ENCODE results near the gene NCEH1.

GRCh38 chr3:172669021-172669420 lies 41.8 kb downstream of the NCEH1 start:
- TF ChIP-seq, protein P1, sequence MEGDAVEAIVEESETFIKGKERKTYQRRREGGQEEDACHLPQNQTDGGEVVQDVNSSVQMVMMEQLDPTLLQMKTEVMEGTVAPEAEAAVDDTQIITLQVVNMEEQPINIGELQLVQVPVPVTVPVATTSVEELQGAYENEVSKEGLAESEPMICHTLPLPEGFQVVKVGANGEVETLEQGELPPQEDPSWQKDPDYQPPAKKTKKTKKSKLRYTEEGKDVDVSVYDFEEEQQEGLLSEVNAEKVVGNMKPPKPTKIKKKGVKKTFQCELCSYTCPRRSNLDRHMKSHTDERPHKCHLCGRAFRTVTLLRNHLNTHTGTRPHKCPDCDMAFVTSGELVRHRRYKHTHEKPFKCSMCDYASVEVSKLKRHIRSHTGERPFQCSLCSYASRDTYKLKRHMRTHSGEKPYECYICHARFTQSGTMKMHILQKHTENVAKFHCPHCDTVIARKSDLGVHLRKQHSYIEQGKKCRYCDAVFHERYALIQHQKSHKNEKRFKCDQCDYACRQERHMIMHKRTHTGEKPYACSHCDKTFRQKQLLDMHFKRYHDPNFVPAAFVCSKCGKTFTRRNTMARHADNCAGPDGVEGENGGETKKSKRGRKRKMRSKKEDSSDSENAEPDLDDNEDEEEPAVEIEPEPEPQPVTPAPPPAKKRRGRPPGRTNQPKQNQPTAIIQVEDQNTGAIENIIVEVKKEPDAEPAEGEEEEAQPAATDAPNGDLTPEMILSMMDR (IDR thresholded peaks at IDR 0.05; ENCODE audit: low read depth, low read length): no peak
- no peak for TF ChIP-seq POLR2A (IDR thresholded peaks at IDR 0.05; ENCODE audit: extremely low read depth, insufficient read length)
